MM.1S (cell line): Measurements from ENCODE around the gene SPRED1.

Experiments
- DNase-seq: peaks from one replicate; pipeline ENCODE4 v3.0.0-alpha.2; 2015
- H2AFZ ChIP-seq: fragments of 300-600 bp; sonication (generic); 2 replicates; pipeline ENCODE4 v1.6.0; 2016; ENCODE audit warnings: antibody characterized with exemption, low read length
- H3F3A ChIP-seq: fragments of 300-600 bp; sonication (generic); 2 replicates; pipeline ENCODE4 v1.6.1; 2016; ENCODE audit warnings: mild to moderate bottlenecking, antibody characterized with exemption, low read length, moderate library complexity, mixed read lengths; ENCODE audit not compliant: insufficient read depth
- H3K27ac ChIP-seq: fragments of 300-600 bp; sonication (generic); 2 replicates; pipeline ENCODE4 v1.5.1; 2016; ENCODE audit warnings: mild to moderate bottlenecking, low read length
- H3K27me3 ChIP-seq: fragments of 300-600 bp; sonication (generic); replicated peaks from 2 replicates; pipeline ENCODE4 v1.6.0; 2016; ENCODE audit warnings: low read length; ENCODE audit not compliant: insufficient read depth
- H3K36me3 ChIP-seq: fragments of 300-600 bp; sonication (generic); replicated peaks from 2 replicates; pipeline ENCODE4 v1.6.1; 2016; ENCODE audit warnings: mild to moderate bottlenecking, low read length, mixed read lengths; ENCODE audit not compliant: insufficient read depth
- H3K4me1 ChIP-seq: fragments of 300-600 bp; sonication (generic); 2 replicates; pipeline ENCODE4 v1.6.1; 2016; ENCODE audit warnings: low read length, mixed read lengths
- H3K4me2 ChIP-seq: fragments of 300-600 bp; sonication (generic); 2 replicates; pipeline ENCODE4 v1.6.0; 2016; ENCODE audit warnings: low read depth, low read length
- H3K4me3 ChIP-seq: fragments of 300-600 bp; sonication (generic); 2 replicates; pipeline ENCODE4 v1.5.1; 2016; ENCODE audit warnings: low read length, mixed read lengths
- H3K79me2 ChIP-seq: fragments of 300-600 bp; sonication (generic); 2 replicates; pipeline ENCODE4 v1.6.1; 2016; ENCODE audit warnings: mixed run types, low read length, mixed read lengths
- H3K9ac ChIP-seq: fragments of 300-600 bp; sonication (generic); 2 replicates; pipeline ENCODE4 v1.6.1; 2016; ENCODE audit warnings: low read length, mixed read lengths
- H3K9me2 ChIP-seq: fragments of 300-600 bp; sonication (generic); replicated peaks from 2 replicates; pipeline ENCODE4 v1.6.1; 2016; ENCODE audit warnings: mild to moderate bottlenecking, low read length, mixed read lengths; ENCODE audit not compliant: insufficient read depth
- H3K9me3 ChIP-seq: fragments of 300-600 bp; sonication (generic); replicated peaks from 2 replicates; pipeline ENCODE4 v1.6.1; 2016; ENCODE audit warnings: mild to moderate bottlenecking, low read length, mixed read lengths; ENCODE audit not compliant: insufficient read depth
- H4K20me1 ChIP-seq: fragments of 300-600 bp; sonication (generic); 2 replicates; pipeline ENCODE4 v1.6.1; 2016; ENCODE audit warnings: mild to moderate bottlenecking, low read length, moderate library complexity, mixed read lengths; ENCODE audit not compliant: insufficient read depth
- CTCF ChIP-seq: fragments of 300-600 bp; sonication (generic); IDR thresholded peaks from 2 replicates; pipeline ENCODE4 v1.5.1; 2016; ENCODE audit warnings: antibody characterized with exemption, low read length, mixed read lengths
- EZH2 ChIP-seq: fragments of 300-600 bp; sonication (generic); optimal IDR thresholded peaks from 2 replicates; pipeline ENCODE3; 2017; ENCODE audit warnings: low read depth, mild to moderate bottlenecking, antibody characterized with exemption, low read length, mixed read lengths
- EZH2phosphoT487 ChIP-seq: fragments of 300-600 bp; sonication (generic); IDR thresholded peaks from 2 replicates; pipeline ENCODE4 v1.6.1; 2018; ENCODE audit warnings: antibody characterized with exemption, low read length

SPRED1 gene

DNA sequence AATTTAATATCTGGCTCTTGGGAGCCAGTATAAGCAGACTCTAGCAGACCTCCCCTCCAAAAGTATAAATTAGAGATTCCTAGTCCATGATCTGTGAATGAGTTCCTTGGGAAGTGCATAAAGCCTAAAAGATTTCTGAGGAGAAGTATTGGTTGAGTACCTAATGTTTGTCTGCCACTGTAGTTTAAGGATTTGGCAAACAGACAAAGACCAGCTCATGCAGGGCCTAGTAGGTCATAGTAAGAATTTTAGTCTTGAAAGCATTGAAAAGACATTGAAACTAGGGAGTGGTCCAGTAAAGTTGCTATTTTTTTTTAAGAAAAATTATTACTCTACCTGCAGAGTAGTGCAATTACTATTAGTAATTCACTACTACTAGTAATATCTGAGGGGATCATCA lies 67.5 kb downstream of the SPRED1 start:
- no peak overlapping the region for H3K9ac ChIP-seq
- H3K4me2 ChIP-seq = no peak overlapping the region
- H3K79me2 ChIP-seq = peaks cover 24% of the 10 kb centered on the region; the same call in 1 of the 2 replicates
- H2AFZ ChIP-seq = no peak overlapping the region
- H3F3A ChIP-seq = no peaks in the 10 kb centered on the region
- H3K36me3 ChIP-seq = peaks cover 4% of the 10 kb centered on the region; the same call in 1 of the 2 replicates
- H3K27me3 ChIP-seq = no peaks in the 10 kb centered on the region
- TF ChIP-seq EZH2 = no peak
- TF ChIP-seq CTCF = no peak
- no peak for TF ChIP-seq EZH2phosphoT487
- no peak for DNase-seq
- H3K4me3 ChIP-seq = no peak overlapping the region
- H3K9me2 ChIP-seq = no peaks in the 10 kb centered on the region
- no peaks in the 10 kb centered on the region for H3K4me1 ChIP-seq
- no peak overlapping the region for H3K27ac ChIP-seq
- H4K20me1 ChIP-seq = no peaks in the 10 kb centered on the region
- no peaks in the 10 kb centered on the region for H3K9me3 ChIP-seq

GRCh38 chr15:38320866-38321265 lies 68.2 kb downstream of the SPRED1 start:
- TF ChIP-seq EZH2 (no peak), EZH2phosphoT487 (no peak), CTCF (no peak)

DNA sequence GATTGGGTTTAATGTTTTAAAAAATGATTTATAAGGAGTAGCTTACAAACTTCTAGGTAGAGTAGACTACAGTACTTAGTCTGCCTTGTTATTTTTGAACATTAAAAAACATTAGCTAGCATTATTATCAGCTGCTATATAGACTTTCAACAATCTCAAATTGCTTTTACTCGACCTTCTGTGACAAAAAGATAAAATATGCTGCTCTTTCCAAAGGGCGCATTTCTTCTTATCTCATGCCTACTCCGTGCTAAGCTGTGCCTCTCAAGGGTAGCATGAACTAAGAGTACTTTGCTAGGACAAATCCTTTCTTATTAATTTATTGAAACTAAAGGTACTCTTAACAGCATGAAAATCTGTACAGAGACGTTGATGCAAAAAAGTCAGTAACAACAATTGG lies 71.3 kb downstream of the SPRED1 start:
- H3K36me3 ChIP-seq = peaks cover 4% of the 10 kb centered on the region; the same call in 1 of the 2 replicates
- no peaks in the 10 kb centered on the region for H3F3A ChIP-seq
- no peak overlapping the region for H3K4me2 ChIP-seq
- no peak overlapping the region for H2AFZ ChIP-seq
- no peak overlapping the region for H3K4me3 ChIP-seq
- TF ChIP-seq EZH2 (no peak), CTCF (no peak), EZH2phosphoT487 (no peak)
- no peaks in the 10 kb centered on the region for H3K4me1 ChIP-seq
- no peaks in the 10 kb centered on the region for H3K27me3 ChIP-seq
- no peaks in the 10 kb centered on the region for H3K9me3 ChIP-seq
- H3K79me2 ChIP-seq = peaks cover 10% of the 10 kb centered on the region; the same call in 1 of the 2 replicates
- H3K27ac ChIP-seq = no peak overlapping the region
- H3K9me2 ChIP-seq = no peaks in the 10 kb centered on the region
- H3K9ac ChIP-seq = no peak overlapping the region; the same call in 1 of the 2 replicates
- no peak for DNase-seq
- H4K20me1 ChIP-seq = no peaks in the 10 kb centered on the region

More at GRCh38 chr15:38320866-38321265, 68.2 kb downstream of the SPRED1 start:
- Histone ChIP-seq H3K4me2 (no peak overlapping the region), H3F3A (no peaks in the 10 kb centered on the region), H3K9me2 (no peaks in the 10 kb centered on the region), H3K79me2 (peaks cover 20% of the 10 kb centered on the region; the same call in 1 of the 2 replicates), H3K4me1 (no peaks in the 10 kb centered on the region), H3K9me3 (no peaks in the 10 kb centered on the region), H3K9ac (no peak overlapping the region), H3K27ac (no peak overlapping the region), H2AFZ (no peak overlapping the region), H3K4me3 (no peak overlapping the region), H4K20me1 (no peaks in the 10 kb centered on the region), H3K36me3 (peaks cover 4% of the 10 kb centered on the region; the same call in 1 of the 2 replicates), H3K27me3 (no peaks in the 10 kb centered on the region)
- no peak for DNase-seq
